Endothelial cell of umbilical vein (primary cell): ENCODE results near the gene ATP6V1A. TPM values are rescaled to one million over a fixed set of nuclear protein-coding genes. Genes with fewer than 3 reads are reported as not detected.

Source experiments
- BruUV-seq: library from RNA; stranded (reverse); fragments of 400-500 nt; replicated peaks from 2 replicates; lab custom pipeline; 2021; lab: Mats Ljungman, UMichigan
- CTCF ChIA-PET: fragments of 300-600, 350-600 bp; sonication (Branson Sonifier 250); formaldehyde crosslinking; loops from one replicate; lab custom pipeline; 2021; ENCODE audit warnings: antibody characterized with exemption, inconsistent platforms; lab: Charles Lee
- POLR2A ChIA-PET: fragments of 300-600, 350-600 bp; sonication (Branson Sonifier 250); formaldehyde crosslinking; loops from one replicate; lab custom pipeline; 2021; ENCODE audit warnings: antibody characterized with exemption, inconsistent platforms; lab: Charles Lee
- DNase-seq: peaks from one replicate; pipeline ENCODE4 v3.0.0-alpha.2; 2011; ENCODE audit warnings: low read depth, low spot score
- FAIRE-seq: peaks from 2 replicates; lab custom pipeline; 2011; peaks lifted over from hg19 to GRCh38; lab: Jason Lieb, UNC
- H2AFZ ChIP-seq: 2 replicates; pipeline ENCODE4 v1.6.0; 2012; ENCODE audit warnings: low read depth, low read length, control low read depth, inconsistent platforms
- H3K27ac ChIP-seq: 2 replicates; pipeline ENCODE4 v1.5.1; 2011; ENCODE audit warnings: low read depth, mild to moderate bottlenecking, control low read depth, low read length, moderate library complexity; ENCODE audit not compliant: insufficient read depth
- H3K27me3 ChIP-seq, 2 experiments: 2 replicates each; pipeline versions ENCODE4 v1.6.0 to v1.6.1; 2011; ENCODE audit warnings: low read length in 2 of 2, mixed read lengths in 1 of 2; ENCODE audit not compliant: control insufficient read depth in 2 of 2, insufficient read depth in 2 of 2
- H3K36me3 ChIP-seq, 2 experiments: 2 replicates in 1 of 2; 3 replicates in 1 of 2; pipeline ENCODE4 v1.5.1; 2011; ENCODE audit warnings: low read length in 2 of 2, mild to moderate bottlenecking in 1 of 2, moderate library complexity in 1 of 2; ENCODE audit not compliant: control insufficient read depth in 2 of 2, insufficient read depth in 2 of 2; ENCODE audit errors: extremely low read depth in 1 of 2
- H3K4me1 ChIP-seq: 3 replicates; pipeline ENCODE4 v1.5.1; 2011; ENCODE audit warnings: mild to moderate bottlenecking, low read length; ENCODE audit not compliant: control insufficient read depth, insufficient read depth; ENCODE audit errors: extremely low read depth
- H3K4me2 ChIP-seq: 2 replicates; pipeline ENCODE4 v1.6.1; 2011; ENCODE audit warnings: low read length, control low read depth, mixed read lengths; ENCODE audit not compliant: insufficient read depth
- H3K4me3 ChIP-seq, 3 experiments: fragments of 200-600 bp in 1 of 3; sonication (generic), shearing (Covaris generic) in 1 of 3; replicated peaks in 1 of 3; 2 replicates each; pipeline ENCODE4 v1.5.1; 2011 to 2016; ENCODE audit warnings: control low read depth in 3 of 3, low read length in 3 of 3, mild to moderate bottlenecking in 2 of 3, inconsistent platforms in 1 of 3, low read depth in 1 of 3, moderate library complexity in 1 of 3; ENCODE audit not compliant: insufficient read depth in 1 of 3
- H3K79me2 ChIP-seq: 2 replicates; pipeline ENCODE4 v1.6.0; 2012; ENCODE audit warnings: low read length, inconsistent platforms; ENCODE audit not compliant: control insufficient read depth, insufficient read depth
- H3K9ac ChIP-seq: replicated peaks from 2 replicates; pipeline ENCODE3; 2011; ENCODE audit warnings: low read length, control low read depth; ENCODE audit not compliant: insufficient read depth; ENCODE audit errors: extremely low read depth
- H3K9me1 ChIP-seq: replicated peaks from 3 replicates; pipeline ENCODE4 v1.6.0; 2011; ENCODE audit warnings: mild to moderate bottlenecking, low read length; ENCODE audit not compliant: control insufficient read depth, insufficient read depth; ENCODE audit errors: extremely low read depth
- H3K9me3 ChIP-seq: replicated peaks from 2 replicates; pipeline ENCODE4 v1.5.1; 2012; ENCODE audit warnings: low read length, inconsistent platforms; ENCODE audit not compliant: control insufficient read depth, insufficient read depth
- H4K20me1 ChIP-seq: replicated peaks from 2 replicates; pipeline ENCODE3; 2011; ENCODE audit warnings: mild to moderate bottlenecking, low read length; ENCODE audit not compliant: control insufficient read depth, insufficient read depth; ENCODE audit errors: extremely low read depth
- EZH2 ChIP-seq: IDR thresholded peaks from 2 replicates; pipeline ENCODE4 v1.6.1; 2012; ENCODE audit warnings: borderline replicate concordance, low read depth, mild to moderate bottlenecking, moderate library complexity, low read length, inconsistent platforms; ENCODE audit not compliant: severe bottlenecking
- FOS ChIP-seq: IDR thresholded peaks from 2 replicates; pipeline ENCODE4 v1.6.1; 2011; ENCODE audit warnings: mild to moderate bottlenecking, low read length, moderate library complexity, borderline replicate concordance; ENCODE audit not compliant: insufficient read depth
- GATA2 ChIP-seq: IDR thresholded peaks from 2 replicates; pipeline ENCODE4 v1.7.0; 2011; ENCODE audit warnings: low read depth, mild to moderate bottlenecking, moderate library complexity, mixed read lengths, low read length; ENCODE audit not compliant: insufficient read length, insufficient read depth
- JUN ChIP-seq: IDR thresholded peaks from 2 replicates; pipeline ENCODE4 v1.6.1; 2011; ENCODE audit warnings: borderline replicate concordance, low read depth; ENCODE audit not compliant: insufficient read length, insufficient read depth
- MYC ChIP-seq: IDR thresholded peaks from one replicate; pipeline ENCODE4 v1.6.1; 2011; ENCODE audit warnings: mild to moderate bottlenecking, low read depth, low read length
- POLR2A ChIP-seq: IDR thresholded peaks from 2 replicates; pipeline ENCODE4 v1.6.1; 2012; ENCODE audit warnings: low read depth, mild to moderate bottlenecking, control low read depth, low read length
- POLR2AphosphoS5 ChIP-seq: IDR thresholded peaks from 2 replicates; pipeline ENCODE4 v1.6.1; 2012; ENCODE audit warnings: low read depth, mild to moderate bottlenecking, control low read depth, low read length, moderate library complexity; ENCODE audit not compliant: insufficient read depth
- dilution Hi-C: fragments of 300-500 bp; cut with MboI; formaldehyde crosslinking; loops from one replicate; pipeline ENCODE4 v1.15.0; 2019; ENCODE audit warnings: low sequenced_read_pairs; ENCODE audit not compliant: extremely low pct_ligation_motif_present
- intact Hi-C: fragments of 100-400 bp; cut with micrococcal nuclease; formaldehyde crosslinking; loops from one replicate; pipeline ENCODE4 v1.10.0; 2022
- polyA plus RNA-seq, 4 experiments: library from polyadenylated mRNA; depleted of rRNA in 3 of 4; stranded (reverse) in 3 of 4; unstranded in 1 of 4; fragments of >200 nt; gene quantifications; 2 replicates each; pipeline versions ENCODE4 v1.2.1 to v1.2.3, GENCODE V29; 2011 to 2012; ENCODE audit warnings: missing spikeins in 1 of 4
- total RNA-seq: library from RNA; stranded (reverse); gene quantifications from 2 replicates; pipeline ENCODE4 v1.2.3, GENCODE V29; 2021
- TF ChIP-seq, protein P1 (sequence below): IDR thresholded peaks from 2 replicates; pipeline ENCODE4 v1.6.1; 2011; ENCODE audit not compliant: insufficient read depth, insufficient read length
- TF ChIP-seq, protein P2 (sequence below), 2 donors: IDR thresholded peaks; 1 replicate in 1 of 2; 2 replicates in 1 of 2; pipeline ENCODE4 v1.5.1; 2011; ENCODE audit warnings: low read length in 2 of 2, mild to moderate bottlenecking in 2 of 2, moderate library complexity in 2 of 2, control low read depth in 1 of 2, inconsistent platforms in 1 of 2, low read depth in 1 of 2; ENCODE audit not compliant: insufficient read depth in 1 of 2; ENCODE audit errors: extremely low read depth in 1 of 2

The ATP6V1A gene
- total and polyA plus RNA-seq, 2 donors (not counting 3 experiments of a cell fraction or from before 2014, with no cell fraction given): 20.9 to 96.9 TPM

DNA sequence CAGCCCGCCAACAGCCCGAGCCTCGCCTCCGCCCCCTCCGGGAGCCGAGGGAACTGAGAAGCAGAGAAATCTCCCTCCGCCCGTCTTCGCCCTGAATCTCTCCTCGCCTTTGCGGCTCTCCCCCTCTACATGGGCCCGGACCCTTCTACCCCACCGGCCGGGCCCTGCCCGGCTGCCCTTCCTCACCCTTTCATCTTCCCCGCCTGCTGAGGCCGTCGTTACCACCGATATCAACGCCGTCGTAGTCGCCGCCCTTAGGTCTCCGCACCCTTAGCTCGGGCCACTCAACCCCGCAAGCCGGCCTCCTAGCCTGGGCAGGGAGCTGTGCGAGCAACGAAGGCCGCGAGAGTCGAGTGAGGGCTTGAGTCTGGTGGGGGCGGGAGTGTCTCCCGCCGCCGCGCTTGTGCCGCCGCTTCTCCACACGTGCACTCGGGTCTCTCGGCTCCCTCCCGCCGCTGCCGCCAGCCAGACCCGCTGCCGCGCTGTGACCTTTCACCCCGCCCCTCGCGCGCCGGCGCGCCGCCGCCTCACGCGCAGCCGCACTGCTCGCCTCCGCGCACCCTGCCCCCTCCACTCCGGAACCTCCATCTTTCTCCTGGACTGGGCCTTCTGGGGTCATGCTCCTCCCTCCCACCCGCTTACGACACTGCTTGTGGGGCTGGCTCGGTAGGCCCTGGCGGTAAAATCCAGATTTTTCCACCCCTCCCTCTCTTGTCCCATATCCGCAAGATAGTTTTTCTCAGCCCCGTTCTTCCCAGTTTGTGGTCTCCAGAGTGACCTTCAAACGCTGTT lies 883 bp upstream of the ATP6V1A start, which contains the start of gene NAA50:
TSS of gene NAA50 (minus strand) at position 494 of the 792 bp plus-strand sequence. CDS start at position 194, 300 bp downstream.
- peaks cover 38% of the 10 kb centered on the region for H3K4me1 ChIP-seq
- TF ChIP-seq, protein P1, sequence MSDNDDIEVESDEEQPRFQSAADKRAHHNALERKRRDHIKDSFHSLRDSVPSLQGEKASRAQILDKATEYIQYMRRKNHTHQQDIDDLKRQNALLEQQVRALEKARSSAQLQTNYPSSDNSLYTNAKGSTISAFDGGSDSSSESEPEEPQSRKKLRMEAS: peak; percentile 70
- TF ChIP-seq FOS (no peak), JUN (no peak), EZH2 (no peak), GATA2 (no peak), MYC (peak; percentile 32), POLR2A (peak; percentile 80), POLR2AphosphoS5 (peak; percentile 83)
- TF ChIP-seq, protein P2, sequence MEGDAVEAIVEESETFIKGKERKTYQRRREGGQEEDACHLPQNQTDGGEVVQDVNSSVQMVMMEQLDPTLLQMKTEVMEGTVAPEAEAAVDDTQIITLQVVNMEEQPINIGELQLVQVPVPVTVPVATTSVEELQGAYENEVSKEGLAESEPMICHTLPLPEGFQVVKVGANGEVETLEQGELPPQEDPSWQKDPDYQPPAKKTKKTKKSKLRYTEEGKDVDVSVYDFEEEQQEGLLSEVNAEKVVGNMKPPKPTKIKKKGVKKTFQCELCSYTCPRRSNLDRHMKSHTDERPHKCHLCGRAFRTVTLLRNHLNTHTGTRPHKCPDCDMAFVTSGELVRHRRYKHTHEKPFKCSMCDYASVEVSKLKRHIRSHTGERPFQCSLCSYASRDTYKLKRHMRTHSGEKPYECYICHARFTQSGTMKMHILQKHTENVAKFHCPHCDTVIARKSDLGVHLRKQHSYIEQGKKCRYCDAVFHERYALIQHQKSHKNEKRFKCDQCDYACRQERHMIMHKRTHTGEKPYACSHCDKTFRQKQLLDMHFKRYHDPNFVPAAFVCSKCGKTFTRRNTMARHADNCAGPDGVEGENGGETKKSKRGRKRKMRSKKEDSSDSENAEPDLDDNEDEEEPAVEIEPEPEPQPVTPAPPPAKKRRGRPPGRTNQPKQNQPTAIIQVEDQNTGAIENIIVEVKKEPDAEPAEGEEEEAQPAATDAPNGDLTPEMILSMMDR (IDR thresholded peaks at IDR 0.05; ENCODE audit: extremely low read depth in 1 of 2, insufficient read depth in 1 of 2, low read depth in 1 of 2, low read length in 2 of 2): peak in 1 of 2 donors; percentile 63
- peaks cover 83% of the 10 kb centered on the region for H3K79me2 ChIP-seq
- FAIRE-seq (peak; percentile 85), DNase-seq (peak; percentile 96)
- dilution Hi-C loops (no loop called here), intact Hi-C loops (loop anchor here (1.0 to 5.0 kb wide), 8 partner anchors 10 to 1401 kb away; partner anchors contain the start of genes GRAMD1C, USF3 and ZBTB20)
- H3K4me2 ChIP-seq: peak within 1 kb of the TSS; percentile 95
- peak within 1 kb of the TSS; percentile 96 for H3K9ac ChIP-seq
- ChIA-PET POLR2A (interaction anchor here (0.6 to 1.7 kb wide), 5 partner anchors 11 to 94 kb away, joined by 3 to 6 read pairs (median 4); no protein-coding TSS in a partner anchor), CTCF (interaction anchor here (0.6 to 3.6 kb wide), 30 partner anchors 11 to 1494 kb away, joined by 3 to 61 read pairs (median 6); partner anchors contain the start of genes CCDC191, GRAMD1C and QTRT2)
- H4K20me1 ChIP-seq: no peaks in the 10 kb centered on the region
- no peaks in the 10 kb centered on the region for H3K9me1 ChIP-seq
- H3K36me3 ChIP-seq: no peaks in the 10 kb centered on the region
- H3K4me3 ChIP-seq: peak within 1 kb of the TSS; percentile 93 to 95 (median 95)
- no TSS peak for BruUV-seq
- H3K27ac ChIP-seq: peak within 1 kb of the TSS; percentile 99
- no peaks in the 10 kb centered on the region for H3K27me3 ChIP-seq
- no peaks in the 10 kb centered on the region for H3K9me3 ChIP-seq
- peak within 1 kb of the TSS; percentile 80 for H2AFZ ChIP-seq
